DMS79 (cell line): ENCODE data around the gene DDX10.
"Not testable (repeated sequence)": the region's sequence is repeated elsewhere in the genome, so short reads cannot be mapped to it uniquely, and the experiment has no call there.

Source experiments
- DNase-seq: peaks from one replicate; lab custom pipeline; 2025; lab: John Stamatoyannopoulos, UW

Gene DDX10

GRCh38 chr11:108823960-108824359 lies 159.1 kb downstream of the DDX10 start:
- DNase-seq = not testable (repeated sequence)

GRCh38 chr11:108824545-108824944 lies 159.7 kb downstream of the DDX10 start:
- DNase-seq = no peak

GRCh38 chr11:108825381-108825780 lies 160.5 kb downstream of the DDX10 start:
- DNase-seq = no peak

- DNase-seq = no peak
Observed at GRCh38 chr11:108826136-108826535, 161.3 kb downstream of the DDX10 start.

GRCh38 chr11:108835624-108836023 lies 170.8 kb downstream of the DDX10 start:
- no peak for DNase-seq

GRCh38 chr11:108836541-108836940 lies 171.7 kb downstream of the DDX10 start:
- DNase-seq = no peak

- no peak for DNase-seq
Observed at GRCh38 chr11:108838102-108838791, 173.4 kb downstream of the DDX10 start.

GRCh38 chr11:108838792-108839105 lies 173.9 kb downstream of the DDX10 start:
- DNase-seq = no peak

- no peak for DNase-seq
Observed at GRCh38 chr11:108846009-108846408, 181.1 kb downstream of the DDX10 start.

GRCh38 chr11:108847298-108847990 lies 182.6 kb downstream of the DDX10 start:
- DNase-seq = no peak

- no peak for DNase-seq
Observed at GRCh38 chr11:108851781-108852180, 186.9 kb downstream of the DDX10 start.

- DNase-seq = no peak
Observed at GRCh38 chr11:108852701-108853100, 187.8 kb downstream of the DDX10 start.

GRCh38 chr11:108853151-108853550 lies 188.3 kb downstream of the DDX10 start:
- DNase-seq = no peak

- no peak for DNase-seq
Observed at GRCh38 chr11:108853864-108854263, 189.0 kb downstream of the DDX10 start.

GRCh38 chr11:108854346-108854745 lies 189.5 kb downstream of the DDX10 start:
- no peak for DNase-seq

GRCh38 chr11:108857382-108857781 lies 192.5 kb downstream of the DDX10 start:
- DNase-seq = no peak

GRCh38 chr11:108858622-108859021 lies 193.8 kb downstream of the DDX10 start:
- DNase-seq = no peak

GRCh38 chr11:108859510-108859909 lies 194.6 kb downstream of the DDX10 start:
- DNase-seq = no peak

GRCh38 chr11:108863528-108863927 lies 198.7 kb downstream of the DDX10 start:
- no peak for DNase-seq

GRCh38 chr11:108865406-108865805 lies 200.5 kb downstream of the DDX10 start:
- DNase-seq = no peak

- no peak for DNase-seq
Observed at GRCh38 chr11:108866781-108867180, 201.9 kb downstream of the DDX10 start.

GRCh38 chr11:108870373-108871020 lies 205.6 kb downstream of the DDX10 start:
- no peak for DNase-seq

GRCh38 chr11:108871152-108871551 lies 206.3 kb downstream of the DDX10 start:
- no peak for DNase-seq
